NCI-H2107 treated with DMSO at 0.1 percent for 48 hours (cell line): ENCODE results near the gene JRKL.

Experiments
- DNase-seq: peaks from one replicate; lab custom pipeline; 2025; ENCODE audit not compliant: unreplicated experiment; lab: John Stamatoyannopoulos, UW

JRKL gene

DNA sequence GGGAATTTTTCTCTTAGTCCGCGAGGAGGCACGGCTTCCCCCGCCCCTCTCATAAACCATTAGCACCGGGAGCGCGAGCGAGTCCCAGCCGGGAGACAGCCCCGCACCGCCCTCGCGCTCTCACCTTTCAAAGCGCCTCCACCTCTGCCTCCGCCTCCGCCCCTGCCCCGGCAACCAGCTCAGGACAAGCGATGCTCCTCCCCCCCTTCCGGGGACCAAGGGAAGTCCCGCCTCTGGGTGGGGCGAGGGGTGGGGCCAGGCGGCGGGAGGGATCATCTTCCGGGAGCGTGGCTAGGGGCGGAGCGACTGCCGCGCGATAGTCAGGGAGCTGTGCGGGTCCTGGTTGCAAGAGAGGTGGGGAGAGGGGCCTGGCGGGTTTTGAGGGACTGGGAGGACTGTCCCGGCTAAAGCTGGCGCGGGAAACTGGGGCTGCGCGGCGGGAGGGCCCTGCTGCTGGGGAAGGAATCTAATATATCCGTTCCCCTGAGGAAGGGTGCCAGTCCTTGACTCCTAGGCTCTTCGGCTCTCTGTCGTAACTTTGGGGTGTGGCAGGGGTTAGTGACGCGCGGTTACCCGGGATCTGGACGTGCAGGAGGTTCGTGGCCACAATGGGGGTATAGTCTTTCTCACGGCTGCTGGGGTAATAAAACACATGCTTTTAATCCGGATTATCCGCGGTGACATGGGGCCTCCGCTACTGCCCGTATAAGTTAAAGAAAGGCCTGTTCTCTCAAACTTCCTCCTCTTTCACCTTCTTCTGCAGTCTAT is at the start of gene JRKL, which contains the start of gene CCDC82:
Gene JRKL (plus strand): TSS at position 294 of the 768 bp plus-strand sequence. CDS start 637 bp downstream, outside the sequence.
Gene CCDC82 (minus strand): TSS at position 193 of the 768 bp plus-strand sequence. CDS start 5,165 bp downstream, outside the sequence.
- peak; percentile 81 for DNase-seq

DNA sequence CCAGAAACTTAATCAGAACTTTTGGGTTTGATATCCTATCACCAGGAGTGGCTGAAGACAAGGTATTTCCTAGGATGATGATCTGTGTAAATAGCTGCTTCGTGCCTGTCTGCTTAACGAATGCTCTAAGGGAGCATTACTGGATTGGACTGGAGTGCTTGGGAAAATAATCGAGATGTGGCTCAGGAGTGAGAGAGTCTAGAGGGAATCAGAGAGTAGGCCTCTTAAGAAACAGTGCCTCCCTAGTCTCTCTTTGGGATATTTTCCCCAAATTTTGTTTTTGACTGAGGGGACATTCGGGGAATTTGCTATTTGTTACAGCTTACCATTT is 49.3 kb upstream of the JRKL start:
- no peak for DNase-seq

DNA sequence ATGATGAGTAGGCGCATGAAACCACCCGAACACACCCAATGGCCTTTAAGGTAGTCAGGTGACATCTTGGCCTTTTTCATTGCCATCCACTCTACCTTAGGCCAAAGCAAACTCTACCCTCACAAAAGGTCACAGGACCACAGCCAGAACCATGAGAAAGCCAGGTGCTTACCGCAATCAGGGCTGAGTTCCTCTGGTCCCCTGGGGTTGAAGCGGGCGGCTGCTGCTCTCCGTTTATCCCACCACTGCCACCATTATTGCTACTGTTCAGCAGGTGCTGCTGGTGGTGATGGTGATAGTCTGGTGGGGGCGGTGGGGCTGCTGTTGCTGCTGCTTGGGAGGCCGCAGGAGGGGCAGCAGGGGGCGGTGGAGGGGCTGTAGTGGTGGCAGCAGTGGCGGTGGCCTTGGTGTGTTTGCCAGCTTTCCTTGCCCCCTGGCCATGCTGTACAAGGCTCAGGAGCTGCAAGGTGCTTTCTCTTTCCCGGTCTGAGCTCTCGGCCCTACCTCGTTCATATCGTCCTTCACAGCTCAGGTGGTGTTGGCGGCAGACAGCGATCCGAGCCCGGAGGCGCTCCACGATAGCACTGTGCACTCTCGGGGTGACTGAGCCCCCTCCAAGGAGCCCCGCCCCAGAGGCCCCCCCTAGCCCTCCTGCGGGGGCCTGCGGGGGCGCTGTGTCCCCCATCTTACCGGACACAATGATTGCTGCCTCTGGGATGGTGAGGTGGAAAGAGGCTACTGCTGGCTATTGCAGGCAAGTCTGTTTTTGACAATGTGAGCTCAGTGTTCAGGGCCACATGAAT is 48.4 kb upstream of the JRKL start:
- DNase-seq: peak; percentile 31

DNA sequence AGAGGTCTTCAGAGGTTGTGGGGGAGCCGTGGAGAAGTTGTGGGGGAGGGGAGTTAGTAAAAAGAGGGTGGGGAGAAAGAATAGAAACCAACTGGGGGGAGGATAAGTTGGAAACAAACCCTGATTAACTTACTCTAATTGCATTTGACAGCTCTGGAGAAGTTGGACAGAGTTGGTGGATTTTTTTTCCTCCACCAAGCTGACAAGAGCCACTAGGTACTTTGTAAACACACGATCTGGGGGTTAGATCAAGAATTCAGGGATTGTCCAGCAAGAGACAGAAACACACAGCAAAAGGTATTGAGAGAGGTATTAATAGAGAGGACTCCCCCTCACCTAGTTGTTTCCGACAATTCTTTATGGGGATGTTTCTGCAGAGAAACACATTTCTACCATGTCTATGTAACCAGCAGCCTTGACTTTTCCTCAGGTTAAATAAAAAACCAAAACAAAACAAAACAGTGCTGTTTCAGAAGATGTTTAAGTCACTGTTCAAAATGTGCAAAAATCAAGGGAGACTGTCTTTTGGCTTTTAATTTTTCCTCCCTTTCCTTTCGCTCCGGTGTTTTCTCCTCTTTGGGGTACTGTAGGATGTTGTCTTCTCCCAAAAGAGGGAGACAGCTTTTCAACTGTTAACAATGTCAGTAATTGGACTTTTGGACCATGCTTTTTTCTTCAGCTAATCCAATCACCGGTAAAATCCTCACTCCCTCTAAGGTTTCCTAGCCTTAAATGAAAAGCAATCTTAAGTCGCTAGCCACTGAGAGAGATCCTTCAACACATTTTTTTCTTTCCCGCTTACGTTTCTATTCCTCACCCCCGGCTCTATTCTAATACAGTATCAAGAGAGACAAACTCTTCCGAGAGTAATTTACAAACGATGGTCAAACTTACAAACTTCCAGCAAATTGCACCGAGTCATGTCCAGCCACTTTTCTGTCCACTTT is 47.5 kb upstream of the JRKL start:
- DNase-seq: peak; percentile 57

DNA sequence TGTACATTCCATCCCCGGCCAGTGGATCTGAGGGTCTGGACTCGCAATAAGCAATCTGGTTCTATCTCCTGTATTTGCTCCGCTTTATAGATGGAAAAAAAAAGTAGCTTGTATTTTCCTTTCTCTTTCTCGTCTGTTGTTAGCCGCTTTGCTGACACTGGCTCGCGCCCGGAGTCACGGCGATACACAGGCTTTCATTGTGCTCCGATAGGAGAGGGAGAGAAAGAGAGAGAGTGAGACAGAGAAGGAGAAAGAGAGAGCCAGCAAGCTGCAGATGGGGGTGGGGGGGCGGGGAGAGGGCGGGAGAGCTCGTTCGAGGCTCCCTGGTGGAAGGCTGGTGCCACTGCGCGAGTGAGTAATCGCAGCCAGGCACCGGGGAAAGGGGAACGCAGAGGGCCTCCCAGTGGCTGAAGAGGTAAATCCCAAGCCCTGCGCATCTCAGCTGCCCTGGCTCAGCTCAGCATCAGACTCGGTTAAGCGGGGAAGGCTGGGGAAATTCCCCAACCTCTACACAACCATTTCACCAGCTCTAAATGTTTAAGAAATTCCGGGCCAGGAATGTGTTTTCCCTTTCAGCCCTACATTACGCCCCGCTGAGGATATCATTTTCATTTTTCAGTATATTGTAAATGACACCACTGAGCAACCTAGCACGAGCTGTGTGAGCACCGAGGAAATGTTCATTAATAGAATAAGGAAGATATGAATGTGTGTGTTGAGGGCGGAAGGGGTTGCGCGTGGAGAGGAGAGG is 46.7 kb upstream of the JRKL start, which contains the start of gene MAML2:
Gene MAML2 (minus strand): TSS at position 235 of the 751 bp plus-strand sequence. CDS start 1,300 bp downstream, outside the sequence.
- peak; percentile 80 for DNase-seq

DNA sequence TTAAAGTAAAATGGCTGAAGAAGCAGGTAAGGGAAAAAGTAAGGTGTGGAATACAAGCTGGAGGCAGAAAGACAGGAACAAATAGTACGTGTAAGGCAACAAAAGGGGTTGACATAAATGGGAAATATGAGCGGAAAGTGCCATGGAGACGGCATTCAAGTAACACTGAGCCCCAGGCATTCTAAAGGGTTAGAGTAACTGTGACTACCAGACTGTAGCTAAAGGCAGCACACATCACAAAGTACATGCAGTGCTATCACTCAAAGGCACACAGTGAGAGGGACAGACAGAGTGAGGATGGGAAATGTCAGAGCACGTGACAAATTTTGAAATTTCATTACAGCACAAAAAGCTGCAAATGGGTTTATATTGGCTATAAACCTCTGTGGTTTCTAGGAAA is 33.0 kb upstream of the JRKL start:
- no peak for DNase-seq

DNA sequence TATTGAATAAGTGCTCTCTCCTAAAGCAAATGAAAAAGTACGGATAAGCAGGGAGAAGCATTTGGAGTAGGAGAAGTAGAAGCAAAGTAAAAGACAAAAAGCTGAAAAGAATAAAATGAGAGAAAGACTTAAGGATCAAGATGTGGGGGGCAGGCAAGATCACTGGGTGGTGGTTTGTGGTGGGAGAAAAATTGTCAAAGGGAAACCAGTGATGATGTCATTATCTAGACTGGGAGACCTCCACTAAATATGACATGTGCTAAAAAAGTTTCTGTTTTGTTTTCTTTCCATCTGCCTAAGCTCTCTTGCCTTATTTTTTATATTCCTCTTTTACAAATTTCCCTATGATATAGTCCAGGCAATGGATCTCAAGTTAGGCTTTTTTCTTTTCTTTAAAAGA is 32.0 kb upstream of the JRKL start:
- DNase-seq: no peak

DNA sequence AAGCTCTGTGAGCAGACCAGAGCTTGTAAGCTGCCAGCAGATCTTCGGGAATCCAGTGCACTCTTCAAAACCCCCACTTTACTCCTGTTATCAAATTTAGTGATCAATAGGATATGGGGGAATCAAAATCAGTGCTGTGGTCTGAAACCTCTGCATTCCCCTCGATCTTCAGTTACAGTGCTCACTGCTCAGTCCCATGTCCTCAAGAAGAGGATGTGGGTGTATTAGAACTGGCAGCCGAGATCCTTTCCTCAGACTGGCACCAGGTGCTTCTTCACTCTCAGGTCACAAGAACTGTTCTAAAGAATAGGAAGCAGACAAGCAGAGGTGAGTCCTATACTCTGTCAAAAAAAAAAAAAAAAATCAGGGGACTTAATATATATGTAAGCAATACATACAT is 31.5 kb upstream of the JRKL start:
- no peak for DNase-seq

DNA sequence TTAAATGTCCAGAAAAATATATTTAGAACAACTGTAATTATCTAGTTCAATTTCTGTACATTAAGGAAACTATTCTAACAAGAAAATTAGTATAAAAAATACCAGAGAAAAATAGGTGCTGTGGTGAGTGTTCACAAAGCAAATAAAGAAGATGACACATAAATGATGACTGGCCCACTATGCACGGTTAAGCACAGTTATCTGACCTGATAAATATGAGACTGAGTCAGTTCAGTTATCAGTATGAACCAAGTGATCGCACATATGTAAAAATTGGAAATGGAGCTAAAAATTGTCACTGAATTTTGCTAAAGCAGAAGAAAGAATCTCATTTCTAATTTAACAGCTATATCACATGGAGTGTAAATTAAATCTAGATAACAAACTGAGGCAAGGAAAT is 28.0 kb upstream of the JRKL start:
- no peak for DNase-seq

DNA sequence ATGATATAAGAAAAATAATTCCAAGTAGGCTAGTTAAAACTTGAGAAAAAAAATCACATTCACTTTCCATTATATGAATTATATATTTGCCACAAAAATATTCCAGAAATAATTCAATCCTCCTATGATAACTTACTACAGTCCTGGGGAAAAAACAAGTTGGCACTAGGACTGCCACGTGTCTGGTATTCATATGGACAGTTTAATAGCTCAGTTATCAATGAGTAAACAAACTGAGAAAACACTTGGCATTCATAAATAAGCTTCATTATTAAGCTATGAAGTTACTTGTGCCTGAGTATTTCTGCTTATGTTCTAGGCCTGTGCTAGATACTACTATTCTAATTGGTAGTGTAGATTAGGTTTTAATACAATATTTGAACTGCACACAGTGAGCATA is 24.3 kb upstream of the JRKL start:
- no peak for DNase-seq

DNA sequence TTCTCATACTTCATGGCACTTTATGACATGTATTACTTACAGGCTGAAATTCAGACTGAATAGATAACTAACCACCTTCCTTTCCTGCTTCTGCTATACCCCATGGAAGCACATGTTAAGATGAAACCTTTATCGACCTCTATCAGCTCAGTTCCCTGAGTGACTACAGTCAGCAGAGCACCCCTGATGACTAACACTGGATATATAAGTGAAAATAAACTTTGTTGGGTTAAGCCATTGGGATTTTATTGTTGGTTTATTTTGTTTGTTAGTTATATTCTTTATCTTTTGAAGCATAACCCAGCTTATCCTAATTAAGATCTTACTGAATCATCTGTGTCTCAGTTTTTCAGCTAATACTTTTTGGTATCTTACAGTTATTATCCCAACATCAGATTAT is 23.8 kb upstream of the JRKL start:
- no peak for DNase-seq

DNA sequence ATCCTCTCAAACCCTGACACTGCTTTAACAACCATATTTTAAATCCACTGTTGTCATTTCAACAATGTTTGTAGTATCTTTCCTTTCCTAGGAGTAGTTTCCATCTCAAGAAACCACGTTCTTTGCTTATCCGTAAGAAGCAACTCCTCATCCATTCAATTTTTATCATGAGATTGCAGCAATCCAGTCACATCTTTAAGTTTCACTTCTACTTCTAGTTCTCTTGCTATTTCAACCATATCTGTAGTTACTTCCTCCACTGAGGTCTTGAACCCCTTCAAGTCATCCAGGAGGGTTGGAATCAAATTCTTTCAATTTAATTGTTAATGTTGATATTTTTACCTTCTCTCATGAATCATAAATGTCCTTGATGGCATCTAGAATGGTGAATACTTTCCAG is 22.5 kb upstream of the JRKL start:
- no peak for DNase-seq

DNA sequence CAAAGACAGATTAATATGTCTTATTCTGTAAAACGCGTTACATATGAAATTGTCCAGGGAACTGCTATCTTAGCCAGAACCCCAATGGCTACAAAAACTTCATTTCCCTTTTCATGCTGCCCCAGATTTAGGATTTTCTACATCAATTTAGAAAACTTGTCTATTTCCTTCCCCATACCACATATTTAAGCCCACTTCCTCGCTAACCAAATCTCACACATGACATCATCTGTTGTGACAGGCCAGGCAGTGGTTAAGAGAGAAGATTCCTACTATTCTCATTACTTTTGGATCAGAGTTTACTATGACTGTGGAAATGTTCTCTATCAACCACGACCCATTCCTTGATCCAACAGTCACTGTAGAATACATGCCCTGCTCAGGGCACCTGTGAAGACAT is 16.0 kb upstream of the JRKL start:
- DNase-seq: no peak

DNA sequence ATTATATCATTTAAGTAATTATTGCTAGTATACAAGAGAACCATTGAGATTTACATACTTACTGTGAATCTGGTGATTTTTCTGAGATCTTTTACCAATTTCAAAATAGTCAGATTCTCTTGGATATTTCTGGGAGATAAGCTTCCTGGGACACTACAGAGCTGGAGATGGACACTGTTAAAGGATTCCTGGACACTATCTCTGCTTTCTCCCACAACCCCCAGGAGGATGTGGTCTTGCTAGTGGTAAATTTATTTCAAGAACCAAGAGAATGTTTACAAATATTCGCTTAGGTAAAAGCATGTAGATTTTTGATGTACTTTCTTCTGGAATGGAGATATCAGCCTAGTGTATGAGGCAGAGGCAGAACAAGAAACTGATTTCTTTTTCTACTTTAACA is 13.0 kb upstream of the JRKL start:
- no peak for DNase-seq

DNA sequence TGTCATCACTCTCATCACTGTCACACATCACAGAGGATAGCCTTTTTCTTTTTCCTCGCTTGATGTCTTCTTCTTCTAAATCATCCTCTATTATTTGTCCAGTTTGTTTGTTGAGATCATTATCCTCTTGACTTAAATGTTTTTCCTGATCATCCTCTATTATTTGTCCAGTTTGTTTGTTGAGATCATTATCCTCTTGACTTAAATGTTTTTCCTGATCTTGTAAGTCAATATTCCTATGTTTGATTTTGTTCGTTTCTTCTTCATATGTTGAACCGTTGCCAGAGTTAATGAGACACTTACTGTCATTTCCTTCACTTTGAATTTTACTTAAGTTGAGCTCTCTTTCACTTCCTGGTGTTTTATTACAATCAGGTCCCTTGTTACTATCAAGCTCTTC is 5.7 kb upstream of the JRKL start:
- DNase-seq: no peak

DNA sequence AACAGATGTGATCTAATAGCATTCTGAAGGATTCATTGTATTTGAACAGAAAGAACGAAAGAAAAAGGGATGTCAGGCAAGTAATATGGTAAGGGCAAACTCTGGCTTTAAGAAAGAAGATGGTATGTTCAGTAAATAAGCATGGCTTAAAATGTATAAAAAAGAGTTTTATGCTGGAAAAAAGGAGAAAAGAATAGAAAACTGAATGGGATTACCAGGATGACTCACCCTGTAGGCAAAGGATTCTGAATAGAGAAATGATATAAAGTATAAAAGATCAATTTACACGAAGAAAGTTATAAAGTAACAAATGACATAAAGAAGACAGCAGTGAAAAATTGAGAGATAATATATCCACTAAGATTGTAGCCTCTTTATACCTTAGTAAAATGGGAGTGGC is 4.6 kb upstream of the JRKL start:
- no peak for DNase-seq

DNA sequence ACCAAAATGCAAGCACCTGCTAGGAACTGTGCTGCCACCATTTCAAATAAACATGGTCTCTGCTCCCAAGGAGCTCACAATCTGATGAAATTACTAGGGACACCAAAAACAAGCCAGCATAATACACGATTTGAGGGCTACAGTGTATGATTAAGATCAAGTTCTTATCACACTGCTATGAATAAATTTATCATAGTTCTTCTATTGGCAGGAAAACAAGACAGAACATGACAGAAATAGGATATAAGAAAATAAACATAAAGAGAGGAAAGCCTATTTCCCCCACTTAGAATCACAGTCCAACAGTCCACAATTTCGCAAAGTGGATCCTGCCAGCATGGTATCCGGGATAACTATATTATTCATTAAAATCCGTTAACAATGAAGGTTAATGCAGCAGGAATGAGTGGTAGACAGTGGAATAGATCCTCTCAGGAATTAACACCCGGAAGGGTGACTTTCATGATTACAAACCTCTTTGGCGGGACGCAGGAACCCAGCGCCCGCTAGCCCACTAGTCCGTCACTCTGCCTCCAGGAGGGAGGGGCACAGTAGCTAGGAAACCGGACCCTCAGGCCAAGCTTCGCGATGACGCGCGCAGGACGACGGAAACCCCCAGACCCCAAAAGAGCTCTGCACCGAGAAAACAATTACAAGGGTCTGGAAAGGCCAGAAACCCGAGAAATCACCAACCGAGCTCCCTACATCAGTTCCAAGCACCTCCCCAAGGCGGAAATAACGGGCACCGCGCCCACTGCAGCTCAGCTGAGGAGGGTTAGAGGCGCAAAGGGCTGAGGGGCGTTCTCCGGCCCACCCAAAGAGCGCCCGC is 708 bp upstream of the JRKL start:
- DNase-seq: peak; percentile 49

DNA sequence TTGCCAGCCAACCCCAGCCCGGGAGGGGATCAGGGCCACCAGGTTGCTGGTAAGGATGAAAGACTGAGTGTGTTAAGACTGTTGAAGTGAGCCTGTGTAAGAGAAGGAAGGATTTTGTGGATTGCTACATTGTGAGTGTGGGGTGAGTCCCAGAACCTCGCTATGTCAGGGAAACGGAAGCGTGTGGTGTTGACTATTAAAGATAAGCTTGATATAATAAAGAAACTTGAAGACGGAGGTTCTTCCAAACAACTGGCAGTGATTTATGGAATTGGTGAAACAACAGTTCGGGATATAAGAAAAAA is 627 bp downstream of the JRKL start:
- no peak for DNase-seq

DNA sequence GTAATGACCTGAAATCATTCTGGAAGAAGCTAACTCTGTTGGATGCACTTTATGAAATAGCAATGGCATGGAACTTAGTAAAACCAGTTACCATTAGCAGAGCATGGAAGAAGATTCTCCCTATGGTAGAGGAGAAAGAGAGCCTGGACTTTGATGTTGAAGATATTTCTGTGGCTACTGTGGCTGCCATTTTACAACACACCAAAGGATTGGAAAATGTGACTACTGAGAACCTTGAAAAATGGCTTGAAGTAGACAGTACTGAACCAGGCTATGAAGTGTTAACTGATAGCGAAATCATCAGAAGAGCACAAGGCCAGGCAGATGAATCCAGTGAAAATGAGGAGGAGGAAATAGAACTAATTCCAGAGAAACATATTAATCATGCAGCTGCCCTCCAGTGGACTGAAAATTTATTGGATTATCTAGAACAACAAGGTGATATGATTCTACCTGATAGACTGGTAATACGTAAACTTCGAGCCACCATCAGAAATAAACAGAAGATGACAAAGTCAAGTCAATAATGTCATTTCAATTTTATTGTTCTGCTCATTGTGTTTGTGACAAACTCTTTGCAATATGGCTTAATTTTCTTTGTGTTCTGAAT is 2.0 kb downstream of the JRKL start:
- no peak for DNase-seq
